Stimulated activated CD4-positive, alpha-beta T cell treated with anti-CD3 and anti-CD28 coated beads, TNF-alpha, amount 100 ng/mL, for 4 hours (primary cell): Measurements from ENCODE around the gene TMEM72.
"Not testable (repeated sequence)": the region's sequence is repeated elsewhere in the genome, so short reads cannot be mapped to it uniquely, and the experiment has no call there.

Experiments used
- DNase-seq, 3 experiments: peaks; one replicate each; pipeline ENCODE4 v3.0.0-alpha.2; 2020; ENCODE audit warnings: low read depth in 3 of 3

Gene TMEM72

GRCh38 chr10:44911081-44911540 lies at the start of gene TMEM72:
Gene TMEM72 (plus strand): TSS chr10:44911337. CDS start chr10:44911513, 176 bp downstream.
- DNase-seq = no peak

DNA sequence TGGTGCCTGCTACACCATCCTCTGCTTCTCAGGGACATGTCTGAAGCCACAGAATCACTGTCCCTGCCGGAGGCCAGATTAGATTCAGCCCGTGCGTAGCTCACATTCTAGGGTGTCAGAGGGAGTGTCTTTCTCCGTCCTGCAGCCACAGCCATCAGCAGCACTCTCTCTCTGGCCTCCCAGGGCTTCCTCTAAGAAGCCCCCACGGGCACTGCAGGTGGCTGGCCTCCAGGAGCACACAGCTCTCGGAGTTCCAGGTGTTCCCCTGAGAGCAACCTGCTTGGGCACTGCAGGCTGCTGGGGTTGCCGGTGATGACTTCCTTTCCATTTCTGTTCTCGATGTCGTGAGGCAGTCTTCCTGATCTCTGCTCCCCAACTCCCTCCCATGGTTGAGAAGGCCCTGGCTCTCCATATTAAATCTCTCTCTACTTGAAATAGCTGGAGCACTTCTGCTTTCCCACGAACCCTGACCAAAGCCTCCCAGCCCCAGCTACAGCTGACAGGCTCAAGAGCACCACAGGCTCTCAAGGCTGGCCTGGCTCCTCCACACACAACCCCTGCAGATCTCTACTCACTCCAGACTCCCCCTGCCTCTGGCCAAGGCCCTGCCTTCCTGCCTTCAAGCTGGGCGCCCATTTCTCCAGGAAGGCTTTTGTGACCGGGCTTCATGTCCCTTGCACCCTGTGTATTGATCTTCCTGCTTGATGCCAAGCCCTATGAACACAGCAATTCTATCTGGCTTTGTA lies 49.0 kb upstream of the TMEM72 start:
- DNase-seq = no peak

DNA sequence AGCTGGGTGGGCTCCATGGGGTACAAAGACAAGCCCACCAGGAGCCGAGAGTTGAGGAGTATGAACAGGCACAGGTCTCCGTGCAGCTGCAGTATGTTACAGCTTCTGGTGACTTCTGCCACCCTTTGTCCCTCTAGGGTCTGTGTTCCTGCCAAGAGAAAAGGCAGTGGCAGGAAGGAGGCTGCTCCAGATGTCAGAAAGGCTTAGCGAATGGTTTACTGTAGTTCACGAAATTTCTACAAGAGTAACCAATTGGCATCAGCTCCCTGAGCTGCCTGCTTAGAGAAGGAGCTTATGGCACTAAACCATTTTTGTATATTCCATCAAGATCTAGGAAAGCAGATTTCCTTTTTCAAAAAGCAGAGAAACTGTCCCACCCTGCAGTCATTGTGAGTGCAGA lies 48.2 kb upstream of the TMEM72 start:
- no peak for DNase-seq

GRCh38 chr10:44863344-44864047 lies 47.6 kb upstream of the TMEM72 start:
- DNase-seq = no peak

DNA sequence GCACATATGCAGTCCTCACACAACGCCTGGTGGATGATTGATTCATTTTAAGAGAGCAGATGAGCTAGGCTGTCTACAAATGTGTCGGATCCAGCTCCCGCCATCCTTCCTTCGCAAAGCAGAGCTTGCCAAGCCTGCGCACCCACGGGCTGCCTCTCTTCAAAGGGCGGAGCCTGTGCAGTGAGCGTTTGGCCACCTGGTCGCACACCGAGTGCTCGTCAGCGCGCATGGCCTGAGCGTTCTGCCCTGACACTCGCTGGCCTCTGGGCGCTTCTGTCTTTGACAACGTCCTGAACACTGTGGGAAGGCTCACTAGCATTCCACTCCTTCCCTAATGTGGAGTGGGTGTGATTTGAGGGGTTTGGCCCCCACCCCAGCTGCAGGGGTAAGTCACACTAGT lies 47.1 kb upstream of the TMEM72 start:
- DNase-seq = no peak

DNA sequence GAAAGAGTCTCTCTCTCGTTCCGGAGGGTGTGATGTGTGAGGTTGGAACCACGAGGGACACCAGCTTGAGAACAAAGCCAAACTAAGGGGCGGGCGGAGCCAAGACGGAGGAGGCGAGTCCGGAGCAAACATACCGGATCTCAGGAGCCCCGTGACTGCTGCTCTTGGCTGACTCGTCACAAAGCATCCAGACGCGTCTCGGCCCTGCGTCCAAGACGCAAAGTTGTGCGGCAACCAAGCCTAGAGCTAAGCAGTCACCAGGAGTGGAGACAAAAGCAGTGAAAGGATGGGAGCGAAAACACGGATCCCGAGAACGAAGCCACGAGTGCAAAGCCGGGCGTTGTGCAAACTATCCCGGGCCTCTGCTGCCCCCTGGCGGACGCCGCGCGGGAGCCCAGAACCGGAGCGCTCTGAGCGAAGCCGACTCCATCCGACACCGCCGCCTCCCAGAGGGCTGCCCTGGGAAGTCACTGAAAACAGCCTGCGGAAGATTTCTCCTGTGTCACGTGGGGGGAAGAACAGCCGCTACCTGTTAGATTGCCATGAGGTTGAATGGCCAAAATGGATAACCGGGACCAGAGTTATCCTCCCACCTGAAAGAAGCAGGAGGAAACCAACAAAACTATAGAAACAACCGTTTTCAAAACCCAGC lies 46.4 kb upstream of the TMEM72 start:
- peak; percentile 68 to 87 (median 70) for DNase-seq

GRCh38 chr10:44865289-44865671 lies 45.9 kb upstream of the TMEM72 start:
- no peak for DNase-seq

GRCh38 chr10:44866367-44866766 lies 44.8 kb upstream of the TMEM72 start:
- not testable (repeated sequence) for DNase-seq

DNA sequence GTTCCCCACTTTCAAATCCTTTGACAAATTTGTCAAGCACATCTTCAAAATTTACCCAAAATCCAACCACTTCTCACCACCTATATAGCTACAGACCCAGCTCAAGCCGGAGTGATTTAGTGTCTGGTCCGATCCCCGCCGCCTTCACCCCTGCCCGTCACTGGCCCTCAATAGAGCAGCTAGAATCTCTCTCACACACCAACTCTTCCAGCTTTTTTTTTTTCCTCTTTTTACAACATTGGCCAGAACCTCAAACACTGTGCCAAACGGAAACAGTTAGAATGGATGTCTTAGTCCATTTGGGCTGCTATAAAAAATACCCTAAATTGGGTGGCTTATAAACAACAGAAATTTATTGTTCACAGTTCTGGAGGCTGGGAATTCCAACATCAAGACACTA lies 41.1 kb upstream of the TMEM72 start:
- DNase-seq = no peak

DNA sequence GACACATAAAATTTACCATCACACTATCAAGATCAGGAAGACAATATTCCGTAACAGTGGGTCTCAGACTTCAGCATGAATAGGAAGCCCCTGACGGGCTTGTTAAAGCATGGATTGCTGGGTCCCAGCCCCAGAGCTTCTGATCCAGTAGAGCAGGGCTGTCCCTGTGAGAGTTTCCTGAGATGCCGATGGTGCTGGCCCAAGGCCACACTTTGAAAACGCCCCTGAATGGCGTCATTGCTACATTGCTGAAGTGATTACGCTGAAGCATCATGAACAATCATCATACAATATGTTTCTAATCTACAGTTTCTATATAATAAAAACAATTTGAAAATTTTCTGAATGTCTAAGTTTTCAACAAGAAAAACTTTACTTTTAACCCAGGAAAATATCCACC lies 38.0 kb upstream of the TMEM72 start:
- DNase-seq = no peak

GRCh38 chr10:44874166-44874565 lies 37.0 kb upstream of the TMEM72 start:
- no peak for DNase-seq

DNA sequence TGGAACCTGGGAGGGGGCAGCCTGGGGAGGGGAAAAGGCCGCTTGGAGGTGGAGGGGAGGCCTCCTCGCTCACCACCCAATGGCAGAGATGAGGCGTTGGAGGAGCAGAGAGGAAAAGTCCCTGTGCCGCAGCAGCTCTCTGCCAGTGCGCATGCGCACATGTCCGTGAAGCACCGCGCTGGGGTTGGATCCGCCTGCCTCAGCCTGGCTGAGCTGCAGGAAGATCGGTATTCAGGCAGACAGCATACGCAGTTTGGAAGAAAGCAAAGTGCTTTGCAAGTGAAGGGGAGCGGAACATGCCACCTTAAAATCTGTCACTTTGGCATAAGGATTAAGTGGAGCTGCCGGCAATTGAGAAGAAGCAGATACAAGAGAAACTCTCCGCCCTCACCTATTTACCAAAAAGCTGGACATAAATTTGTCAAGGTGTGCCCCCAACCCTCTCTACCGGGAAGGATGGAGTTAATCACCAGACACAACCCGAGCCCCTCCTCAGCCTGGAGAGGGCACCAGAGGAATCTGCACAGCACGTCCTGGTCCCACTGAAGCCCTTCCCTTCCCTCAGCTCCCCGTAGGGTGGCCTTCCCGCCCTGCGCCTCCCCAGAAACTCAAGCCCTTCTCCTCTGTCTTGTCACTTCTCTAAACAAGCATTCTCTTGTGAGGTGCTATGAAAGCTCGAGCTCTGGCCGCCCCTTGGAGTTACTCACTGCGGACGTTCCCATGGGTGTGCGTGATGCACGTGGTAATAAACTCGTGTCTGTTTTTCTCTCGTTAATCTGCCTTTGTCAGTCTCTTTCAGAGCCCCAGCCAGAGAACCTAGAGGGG lies 32.2 kb upstream of the TMEM72 start:
- peak; percentile 51 to 63 (median 61) for DNase-seq

GRCh38 chr10:44879531-44879899 lies 31.6 kb upstream of the TMEM72 start:
- no peak for DNase-seq

DNA sequence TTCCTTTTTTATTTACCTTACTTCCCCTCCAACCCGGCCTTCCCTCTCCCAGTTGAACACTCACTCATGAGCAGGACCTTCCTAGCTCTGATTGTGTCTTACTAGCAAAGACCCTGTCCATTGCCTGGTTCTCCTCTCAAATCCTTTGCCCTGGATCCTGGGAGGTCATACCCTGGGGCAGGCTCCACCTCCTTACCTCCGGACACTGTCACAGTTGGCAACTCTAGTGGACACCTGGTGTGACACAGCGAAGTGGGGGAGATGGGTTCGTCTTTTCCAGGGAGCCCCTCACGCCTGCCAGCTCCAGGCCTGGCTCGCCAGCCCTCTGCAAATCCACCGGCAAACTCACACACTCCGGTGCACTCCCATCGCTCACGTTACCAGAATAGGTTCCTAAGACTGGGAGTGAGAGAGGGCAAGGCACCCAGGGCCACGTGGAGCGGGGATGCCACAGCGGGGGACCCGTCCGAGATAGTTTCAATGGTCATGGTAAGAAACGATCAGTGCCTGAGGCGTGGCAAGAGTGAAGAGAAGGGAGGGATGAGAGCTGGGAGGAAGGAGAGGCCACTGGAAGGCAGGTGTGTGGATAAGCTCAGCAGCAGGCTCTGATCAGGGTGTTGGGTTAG lies 30.9 kb upstream of the TMEM72 start:
- DNase-seq = no peak

GRCh38 chr10:44881649-44882048 lies 29.5 kb upstream of the TMEM72 start:
- no peak for DNase-seq

- no peak for DNase-seq
Observed at GRCh38 chr10:44882166-44882720, 28.9 kb upstream of the TMEM72 start.

DNA sequence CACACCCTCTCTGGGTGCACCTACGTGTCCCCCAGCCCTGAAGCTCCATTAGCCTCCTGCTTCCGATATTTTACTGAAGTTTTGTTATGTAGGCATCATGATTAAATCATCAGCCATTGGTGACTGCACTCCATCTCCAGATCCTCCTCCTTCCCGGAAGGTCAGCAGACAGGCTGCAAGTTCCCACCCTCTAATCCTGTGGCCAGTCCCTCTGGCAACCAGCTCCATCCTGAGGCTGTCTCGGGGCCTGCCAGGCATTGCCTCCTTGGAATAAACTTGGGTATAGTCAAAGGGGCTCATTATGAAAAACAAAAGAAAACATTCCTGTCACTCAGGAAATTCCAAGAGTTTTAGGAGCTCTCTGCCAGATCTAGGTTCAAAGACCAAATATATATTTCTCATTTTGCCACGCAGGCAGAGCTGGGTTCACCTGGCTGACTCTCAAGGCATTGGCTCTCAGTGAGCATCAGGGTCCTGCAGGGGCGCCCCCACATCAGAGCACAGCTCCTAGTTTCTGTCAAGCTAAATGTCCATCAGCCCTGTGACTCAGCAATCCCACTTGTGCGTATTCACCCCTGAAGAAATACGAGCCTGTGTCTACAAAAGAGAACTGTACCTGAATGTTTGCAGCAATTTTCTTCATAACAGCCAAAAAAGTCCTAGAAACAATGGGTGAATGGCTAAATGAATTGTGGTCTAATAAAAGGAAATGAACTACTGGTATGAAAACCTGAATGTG lies 27.4 kb upstream of the TMEM72 start:
- DNase-seq = no peak

DNA sequence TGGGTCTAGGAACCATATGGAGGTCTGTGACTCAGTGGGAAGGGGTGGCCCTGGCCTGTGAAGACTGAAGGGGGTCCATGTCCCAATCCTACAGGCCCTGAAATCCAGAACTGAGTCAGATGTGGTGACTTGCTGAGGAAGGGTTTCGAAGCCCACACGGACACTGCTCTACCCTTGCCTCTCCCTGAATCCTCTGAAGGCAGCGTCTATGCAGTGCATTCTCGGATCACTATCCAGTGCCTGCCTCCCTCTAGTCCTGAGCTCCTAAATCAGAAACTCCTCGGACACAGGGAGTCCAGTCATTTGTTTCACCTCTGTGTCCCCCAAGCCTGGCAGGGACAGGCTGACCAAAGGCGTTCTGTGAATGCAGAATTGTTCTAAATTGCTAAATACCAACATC lies 25.4 kb upstream of the TMEM72 start:
- no peak for DNase-seq

DNA sequence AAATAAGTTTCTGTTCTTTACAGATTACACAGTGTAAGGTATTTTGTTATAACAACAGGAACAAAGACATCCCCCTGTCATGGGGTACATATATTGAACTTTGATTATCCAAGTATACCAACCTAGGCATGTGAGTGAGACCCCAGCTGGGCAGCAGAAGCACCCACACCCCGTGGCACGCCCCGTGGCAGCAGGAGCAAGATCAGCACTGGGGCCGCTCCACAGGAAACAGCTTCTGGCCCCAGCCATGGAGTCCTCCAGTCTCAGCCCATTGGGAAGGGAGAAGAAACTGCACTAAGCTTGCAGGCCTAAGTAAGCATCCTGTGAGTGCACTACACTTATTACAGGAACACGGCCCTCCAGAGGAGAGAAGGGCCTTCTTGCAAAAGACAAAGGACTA lies 24.2 kb upstream of the TMEM72 start:
- DNase-seq = no peak

GRCh38 chr10:44888886-44889285 lies 22.3 kb upstream of the TMEM72 start:
- no peak for DNase-seq
